Measurements from ENCODE around the gene C16orf95. TPM values are rescaled to one million over a fixed set of nuclear protein-coding genes. Genes with fewer than 3 reads are reported as not detected.
"Not testable (repeated sequence)": the region's sequence is repeated elsewhere in the genome, so short reads cannot be mapped to it uniquely, and the experiment has no call there.

C16orf95 gene
- total RNA-seq, 4 donors from 2014 or later: 0.38 to 0.95 (median 0.85) TPM

DNA sequence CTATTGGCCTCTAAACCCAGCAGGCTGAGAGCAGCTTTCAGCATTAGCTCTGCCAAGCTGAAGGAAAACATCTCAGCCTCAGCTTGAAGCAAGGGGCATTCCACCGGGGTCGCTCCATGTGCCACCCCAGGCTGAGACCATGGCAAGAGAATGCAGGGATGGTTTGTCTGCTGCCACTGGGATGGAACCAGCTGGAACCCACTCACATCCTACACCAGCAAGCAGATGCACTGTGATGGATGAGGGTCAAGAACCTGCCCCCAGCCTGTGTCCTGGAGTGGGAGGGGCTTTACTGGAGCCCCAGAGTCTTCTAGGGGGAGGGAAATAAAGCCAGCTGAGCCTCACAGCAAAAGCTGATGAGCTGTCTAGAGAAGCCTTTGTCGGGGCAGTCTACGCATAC lies 51.9 kb downstream of the C16orf95 start:
- 85 to 93% methylated on average over 2 to 3 of the region's 4 CpGs for WGBS, 2 donors
- TF ChIP-seq, protein P1, sequence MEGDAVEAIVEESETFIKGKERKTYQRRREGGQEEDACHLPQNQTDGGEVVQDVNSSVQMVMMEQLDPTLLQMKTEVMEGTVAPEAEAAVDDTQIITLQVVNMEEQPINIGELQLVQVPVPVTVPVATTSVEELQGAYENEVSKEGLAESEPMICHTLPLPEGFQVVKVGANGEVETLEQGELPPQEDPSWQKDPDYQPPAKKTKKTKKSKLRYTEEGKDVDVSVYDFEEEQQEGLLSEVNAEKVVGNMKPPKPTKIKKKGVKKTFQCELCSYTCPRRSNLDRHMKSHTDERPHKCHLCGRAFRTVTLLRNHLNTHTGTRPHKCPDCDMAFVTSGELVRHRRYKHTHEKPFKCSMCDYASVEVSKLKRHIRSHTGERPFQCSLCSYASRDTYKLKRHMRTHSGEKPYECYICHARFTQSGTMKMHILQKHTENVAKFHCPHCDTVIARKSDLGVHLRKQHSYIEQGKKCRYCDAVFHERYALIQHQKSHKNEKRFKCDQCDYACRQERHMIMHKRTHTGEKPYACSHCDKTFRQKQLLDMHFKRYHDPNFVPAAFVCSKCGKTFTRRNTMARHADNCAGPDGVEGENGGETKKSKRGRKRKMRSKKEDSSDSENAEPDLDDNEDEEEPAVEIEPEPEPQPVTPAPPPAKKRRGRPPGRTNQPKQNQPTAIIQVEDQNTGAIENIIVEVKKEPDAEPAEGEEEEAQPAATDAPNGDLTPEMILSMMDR (IDR thresholded peaks at IDR 0.05): no peak
- TF ChIP-seq POLR2A (IDR thresholded peaks at IDR 0.05): no peak

DNA sequence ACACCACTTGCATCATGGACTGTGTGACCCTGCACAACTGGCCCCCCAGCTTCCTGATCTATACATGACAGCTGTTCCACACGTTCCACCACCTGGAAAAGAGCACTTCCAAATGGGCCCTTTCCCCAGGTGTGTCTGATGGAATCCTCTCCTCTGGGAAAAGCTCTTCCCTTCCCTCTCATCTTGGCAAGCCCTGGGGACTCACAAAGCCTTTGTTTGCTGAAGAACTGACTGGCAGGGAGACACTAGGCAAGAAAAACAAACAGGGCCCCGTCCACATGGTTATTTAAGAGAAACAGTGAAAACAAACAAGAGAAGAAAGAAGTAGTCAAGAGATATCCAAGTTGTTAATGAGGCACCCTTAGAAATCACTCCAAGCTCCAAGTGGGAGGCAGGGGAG lies 52.6 kb downstream of the C16orf95 start:
- no peak for DNase-seq
- Histone ChIP-seq H3K9me3 (no peaks in the 10 kb centered on the region), H3K27me3 (no peaks in the 10 kb centered on the region), H3K4me3 (no peak overlapping the region), H3K4me1 (no peaks in the 10 kb centered on the region), H3K27ac (no peak overlapping the region), H3K36me3 (no peaks in the 10 kb centered on the region)
- 23 to 33% methylated on average over 1 to 2 of the region's 2 CpGs for WGBS, 2 donors
- TF ChIP-seq, protein P1 (IDR thresholded peaks at IDR 0.05): no peak
- TF ChIP-seq POLR2A (IDR thresholded peaks at IDR 0.05): no peak
- intact Hi-C loops (cut with DNase I): no loop called here

More for the DNA sequence above, 51.9 kb downstream of the C16orf95 start:
- no peak overlapping the region for H3K27ac ChIP-seq
- no peaks in the 10 kb centered on the region for H3K27me3 ChIP-seq
- no peaks in the 10 kb centered on the region for H3K36me3 ChIP-seq
- H3K4me1 ChIP-seq: no peaks in the 10 kb centered on the region
- DNase-seq: no peak
- intact Hi-C loops (cut with DNase I): no loop called here
- H3K4me3 ChIP-seq: no peak overlapping the region
- no peaks in the 10 kb centered on the region for H3K9me3 ChIP-seq

DNA sequence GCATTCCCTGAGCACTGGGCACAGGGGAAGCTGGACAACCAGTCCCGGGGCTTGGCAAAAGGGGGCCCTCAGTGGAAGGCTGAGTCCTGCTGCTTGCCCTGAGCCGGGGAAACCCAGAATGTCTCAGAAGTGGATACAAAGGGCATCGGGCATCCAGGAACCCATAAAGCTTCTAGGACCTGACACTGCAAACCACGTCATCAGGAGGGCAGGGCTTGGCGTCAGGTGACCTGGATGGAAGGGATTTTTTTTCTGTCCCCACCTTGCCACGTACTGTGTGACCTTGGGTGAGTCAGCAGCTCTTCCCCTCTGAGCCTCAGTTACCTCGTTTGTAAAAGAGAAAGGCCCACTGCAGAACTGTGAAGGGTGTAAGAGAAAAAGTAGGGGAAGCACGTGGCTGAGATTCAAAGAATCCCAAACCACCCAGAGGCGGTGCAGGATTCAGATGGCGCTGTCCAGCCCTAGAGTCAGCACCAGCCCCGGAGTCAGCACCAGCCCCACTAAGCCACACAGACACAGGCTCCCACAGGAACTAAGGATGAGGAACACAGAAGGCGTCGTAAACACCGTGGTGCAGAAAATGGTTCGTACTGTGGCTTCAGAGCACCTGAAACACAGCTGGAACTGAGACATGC lies 53.7 kb downstream of the C16orf95 start:
- DNase-seq: no peak
- Histone ChIP-seq H3K9me3 (no peaks in the 10 kb centered on the region), H3K27ac (no peak overlapping the region), H3K4me1 (no peaks in the 10 kb centered on the region), H3K4me3 (no peak overlapping the region), H3K36me3 (no peaks in the 10 kb centered on the region), H3K27me3 (no peaks in the 10 kb centered on the region)
- 78 to 86% methylated on average over 12 to 13 of the region's 15 CpGs for WGBS, 2 donors
- intact Hi-C loops (cut with DNase I): no loop called here
- TF ChIP-seq, protein P1 (IDR thresholded peaks at IDR 0.05): no peak
- TF ChIP-seq POLR2A (IDR thresholded peaks at IDR 0.05): no peak

DNA sequence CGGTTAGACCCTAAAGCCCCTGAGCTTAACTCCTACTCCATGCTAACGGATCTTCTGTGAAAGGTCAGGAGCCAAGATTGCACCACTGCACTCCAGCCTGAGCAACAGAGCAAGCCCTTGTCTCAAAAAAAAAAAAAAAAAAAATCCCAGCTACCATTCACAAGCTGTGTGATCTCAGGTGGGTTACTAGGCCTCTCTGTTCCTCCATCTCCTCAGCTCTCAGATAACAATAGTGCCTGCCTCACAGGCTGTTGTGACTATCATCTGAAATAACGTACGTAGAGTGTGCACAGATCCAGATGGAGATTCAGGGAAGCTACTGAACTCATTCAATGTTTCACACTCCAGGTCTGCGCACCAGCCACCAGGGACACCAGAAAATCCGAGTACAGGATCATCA lies 57.8 kb downstream of the C16orf95 start:
- Histone ChIP-seq H3K27me3 (no peaks in the 10 kb centered on the region), H3K36me3 (no peaks in the 10 kb centered on the region), H3K27ac (no peak overlapping the region), H3K4me3 (no peak overlapping the region), H3K4me1 (no peaks in the 10 kb centered on the region), H3K9me3 (no peaks in the 10 kb centered on the region)
- 81 to 91% methylated on average over 3 to 6 of the region's 6 CpGs for WGBS, 2 donors
- TF ChIP-seq POLR2A (IDR thresholded peaks at IDR 0.05): no peak
- TF ChIP-seq, protein P1 (IDR thresholded peaks at IDR 0.05): no peak
- intact Hi-C loops (cut with DNase I): no loop called here
- no peak for DNase-seq

DNA sequence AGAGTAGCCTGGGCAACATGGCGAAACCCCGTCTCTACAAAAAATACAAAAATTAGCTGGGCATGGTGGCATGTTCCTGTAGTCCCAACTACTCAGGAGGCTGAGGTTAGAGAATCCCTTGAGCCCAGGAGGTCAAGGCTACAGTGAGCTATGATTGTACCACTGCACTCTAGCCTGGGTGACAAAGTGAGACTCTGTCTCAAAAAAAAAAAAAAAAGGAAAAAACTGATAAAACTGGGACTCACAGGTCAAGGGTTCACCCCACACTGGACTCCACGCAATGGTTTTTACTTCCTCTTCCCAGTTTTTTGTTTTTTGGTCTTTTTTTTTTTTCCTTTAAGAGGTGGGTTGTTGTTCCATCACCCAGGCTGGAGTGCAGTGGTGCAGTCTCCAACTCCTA lies 58.5 kb downstream of the C16orf95 start:
- DNase-seq; H3K4me1 ChIP-seq; H3K9me3 ChIP-seq; H3K27ac ChIP-seq; intact Hi-C loops (cut with DNase I); H3K4me3 ChIP-seq; H3K36me3 ChIP-seq; H3K27me3 ChIP-seq: not testable (repeated sequence)
- 78 to 96% methylated on average over 1 to 3 of the region's 3 CpGs for WGBS, 2 donors

DNA sequence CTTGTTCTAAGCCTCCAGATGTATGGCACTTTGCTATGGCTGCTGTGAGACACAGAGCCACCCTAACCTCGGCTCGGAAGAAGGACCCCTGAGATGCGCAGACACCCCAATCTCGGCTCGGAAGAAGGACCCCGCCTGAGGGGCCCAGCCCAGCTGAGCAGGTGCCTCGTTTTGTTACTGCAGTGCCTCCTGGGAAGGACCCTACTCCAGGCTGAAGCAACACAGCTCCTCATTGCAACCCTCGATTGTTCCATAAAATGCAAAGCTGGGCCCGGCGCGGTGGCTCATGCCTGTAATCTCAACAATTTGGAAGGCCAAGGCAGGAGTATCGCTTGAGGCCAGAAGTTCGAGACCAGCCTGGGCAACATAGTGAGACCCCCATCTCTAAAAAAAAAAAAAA lies 61.3 kb downstream of the C16orf95 start:
- 81 to 100% methylated on average over 5 to 6 of the region's 13 CpGs for WGBS, 2 donors
- intact Hi-C loops (cut with DNase I): no loop called here

More for the DNA sequence above, 61.3 kb downstream of the C16orf95 start:
- Histone ChIP-seq H3K4me1 (no peaks in the 10 kb centered on the region), H3K36me3 (no peaks in the 10 kb centered on the region), H3K4me3 (no peak overlapping the region), H3K27me3 (peaks cover 0 to 8% (median 0%) of the 10 kb centered on the region in 4 donors), H3K9me3 (no peaks in the 10 kb centered on the region), H3K27ac (no peak overlapping the region)
- no peak for DNase-seq
- TF ChIP-seq, protein P1 (IDR thresholded peaks at IDR 0.05): no peak
- no peak for TF ChIP-seq POLR2A (IDR thresholded peaks at IDR 0.05)
